ENCODE results near the gene CREBBP.

Gene CREBBP

GRCh38 chr16:3832668-3833067 lies 47.8 kb downstream of the CREBBP start:
- no peak for DNase-seq (ENCODE audit: insufficient read length, low spot score)
- FAIRE-seq = no peak

GRCh38 chr16:3830625-3831254 lies 49.8 kb downstream of the CREBBP start:
- FAIRE-seq (no peak), DNase-seq (ENCODE audit: insufficient read length, low spot score) (no peak)
- TF ChIP-seq POLR2A (IDR thresholded peaks at IDR 0.05; ENCODE audit: low read depth, low read length) = no peak

More at GRCh38 chr16:3832668-3833067, 47.8 kb downstream of the CREBBP start:
- TF ChIP-seq POLR2A (IDR thresholded peaks at IDR 0.05; ENCODE audit: low read depth, low read length) = no peak

GRCh38 chr16:3829631-3830536 lies 50.6 kb downstream of the CREBBP start:
- TF ChIP-seq POLR2A (IDR thresholded peaks at IDR 0.05; ENCODE audit: low read depth, low read length) = no peak
- FAIRE-seq (no peak), DNase-seq (ENCODE audit: insufficient read length, low spot score) (no peak)

GRCh38 chr16:3825940-3826339 lies 54.6 kb downstream of the CREBBP start:
- FAIRE-seq (no peak), DNase-seq (ENCODE audit: insufficient read length, low spot score) (no peak)
- TF ChIP-seq POLR2A (IDR thresholded peaks at IDR 0.05; ENCODE audit: low read depth, low read length) = no peak

- no peak for FAIRE-seq
- no peak for DNase-seq (ENCODE audit: insufficient read length, low spot score)
These were observed 55.4 kb downstream of the CREBBP start for GRCh38 chr16:3825103-3825502.

GRCh38 chr16:3824121-3824795 lies 56.3 kb downstream of the CREBBP start:
- FAIRE-seq (no peak), DNase-seq (ENCODE audit: insufficient read length, low spot score) (no peak)
- no peak for TF ChIP-seq POLR2A (IDR thresholded peaks at IDR 0.05; ENCODE audit: low read depth, low read length)

More at GRCh38 chr16:3825103-3825502, 55.4 kb downstream of the CREBBP start:
- TF ChIP-seq POLR2A (IDR thresholded peaks at IDR 0.05; ENCODE audit: low read depth, low read length) = no peak

GRCh38 chr16:3823427-3823826 lies 57.1 kb downstream of the CREBBP start:
- FAIRE-seq = no peak
- no peak for DNase-seq (ENCODE audit: insufficient read length, low spot score)
- no peak for TF ChIP-seq POLR2A (IDR thresholded peaks at IDR 0.05; ENCODE audit: low read depth, low read length)

GRCh38 chr16:3822366-3823045 lies 58.0 kb downstream of the CREBBP start:
- DNase-seq (ENCODE audit: insufficient read length, low spot score) = no peak
- FAIRE-seq = no peak
- TF ChIP-seq POLR2A (IDR thresholded peaks at IDR 0.05; ENCODE audit: low read depth, low read length) = no peak

- no peak for DNase-seq (ENCODE audit: insufficient read length, low spot score)
- FAIRE-seq = no peak
- no peak for TF ChIP-seq POLR2A (IDR thresholded peaks at IDR 0.05; ENCODE audit: low read depth, low read length)
These were observed 59.3 kb downstream of the CREBBP start for GRCh38 chr16:3821184-3821583.

GRCh38 chr16:3819746-3820724 lies 60.5 kb downstream of the CREBBP start:
- FAIRE-seq (peak; percentile 57), DNase-seq (ENCODE audit: insufficient read length, low spot score) (peak; percentile 67)
- TF ChIP-seq POLR2A (IDR thresholded peaks at IDR 0.05; ENCODE audit: low read depth, low read length) = no peak

GRCh38 chr16:3819175-3819527 lies 61.4 kb downstream of the CREBBP start:
- no peak for FAIRE-seq

GRCh38 chr16:3816326-3816725 lies 64.2 kb downstream of the CREBBP start:
- FAIRE-seq = no peak
- DNase-seq (ENCODE audit: insufficient read length, low spot score) = no peak
- TF ChIP-seq POLR2A (IDR thresholded peaks at IDR 0.05; ENCODE audit: low read depth, low read length) = no peak

More at GRCh38 chr16:3819175-3819527, 61.4 kb downstream of the CREBBP start:
- TF ChIP-seq POLR2A (IDR thresholded peaks at IDR 0.05; ENCODE audit: low read depth, low read length) = no peak
- no peak for DNase-seq (ENCODE audit: insufficient read length, low spot score)

- DNase-seq (ENCODE audit: insufficient read length, low spot score) (no peak), FAIRE-seq (no peak)
- TF ChIP-seq POLR2A (IDR thresholded peaks at IDR 0.05; ENCODE audit: low read depth, low read length) = no peak
These were observed 65.8 kb downstream of the CREBBP start for GRCh38 chr16:3814755-3815154.

Data from H54 (cell line).